GM18907 (cell line): ENCODE results near the gene DOP1A.
"Not testable (repeated sequence)": the region's sequence is repeated elsewhere in the genome, so short reads cannot be mapped to it uniquely, and the experiment has no call there.

Experiments used
- ATAC-seq: cut with Tn5 transposase; IDR thresholded peaks from one replicate; pipeline ENCODE4 v1.9.1; 2021; ENCODE audit warnings: mild to moderate bottlenecking, moderate library complexity; ENCODE audit not compliant: unreplicated experiment

Gene DOP1A

DNA sequence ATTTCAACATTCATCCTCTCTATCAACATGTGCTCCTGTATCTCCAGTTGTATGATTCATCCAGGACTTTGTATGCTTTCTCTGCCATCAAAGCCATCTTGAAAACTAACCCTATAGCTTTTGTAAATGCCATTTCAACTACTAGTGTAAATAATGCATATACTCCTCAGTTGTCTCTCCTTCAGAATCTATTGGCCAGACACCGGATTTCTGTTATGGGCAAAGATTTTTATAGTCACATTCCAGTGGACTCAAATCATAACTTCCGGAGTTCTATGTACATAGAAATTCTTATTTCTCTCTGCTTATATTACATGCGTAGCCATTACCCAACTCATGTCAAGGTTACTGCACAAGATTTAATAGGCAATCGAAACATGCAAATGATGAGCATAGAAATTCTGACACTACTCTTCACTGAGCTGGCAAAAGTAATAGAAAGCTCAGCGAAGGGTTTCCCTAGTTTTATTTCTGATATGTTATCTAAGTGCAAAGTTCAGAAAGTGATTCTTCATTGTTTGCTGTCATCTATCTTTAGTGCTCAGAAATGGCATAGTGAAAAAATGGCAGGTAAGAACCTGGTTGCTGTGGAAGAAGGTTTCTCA lies 70.7 kb downstream of the DOP1A start:
- no peak for ATAC-seq

DNA sequence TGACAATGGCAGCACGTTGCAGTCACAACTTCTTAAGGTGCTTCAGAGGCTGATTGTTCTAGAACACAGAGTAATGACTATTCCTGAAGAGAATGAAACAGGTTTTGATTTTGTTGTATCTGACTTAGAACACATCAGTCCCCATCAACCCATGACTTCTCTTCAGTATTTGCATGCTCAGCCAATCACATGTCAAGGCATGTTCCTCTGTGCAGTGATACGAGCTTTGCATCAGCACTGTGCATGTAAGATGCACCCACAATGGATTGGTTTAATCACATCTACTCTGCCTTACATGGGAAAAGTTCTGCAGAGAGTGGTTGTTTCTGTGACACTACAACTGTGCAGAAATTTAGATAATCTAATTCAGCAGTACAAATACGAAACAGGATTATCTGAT lies 71.3 kb downstream of the DOP1A start:
- no peak for ATAC-seq

DNA sequence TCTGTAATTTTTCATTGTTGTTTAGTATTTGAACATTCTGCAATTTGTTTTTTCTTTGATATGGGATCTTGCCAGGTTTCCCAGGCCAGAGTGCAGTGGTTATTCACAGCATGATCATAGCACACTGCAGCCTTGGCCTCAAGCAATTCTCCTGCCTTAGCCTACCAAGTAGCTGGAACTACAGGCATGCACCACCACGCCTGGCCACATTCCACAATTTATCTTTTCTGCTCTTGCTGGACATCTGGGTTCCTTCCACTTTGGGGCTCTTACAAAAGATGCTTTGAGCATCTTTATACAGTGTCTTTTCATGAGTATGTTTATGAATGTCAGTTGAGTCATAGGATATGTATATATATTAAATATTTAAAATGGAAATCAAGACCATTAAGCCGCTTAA lies 83.6 kb downstream of the DOP1A start:
- ATAC-seq: no peak

DNA sequence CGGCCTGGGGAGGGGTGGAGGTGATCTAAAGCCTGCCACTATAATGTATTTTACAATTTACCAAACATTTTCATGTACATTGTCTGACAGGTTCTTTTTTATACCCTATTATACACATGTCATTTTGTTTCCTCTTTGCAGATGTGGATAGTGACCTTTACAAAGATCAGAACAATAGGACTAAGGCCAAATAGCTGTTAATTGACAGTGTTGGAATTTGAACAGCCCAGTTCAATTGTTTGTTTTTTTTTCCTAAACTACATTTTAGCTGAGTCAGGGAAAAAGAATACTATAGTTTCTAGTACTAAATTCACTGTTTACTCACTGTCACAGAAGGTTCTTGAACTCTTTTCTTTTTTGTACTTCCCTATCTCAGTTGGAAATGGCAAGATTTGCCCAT lies 85.4 kb downstream of the DOP1A start:
- no peak for ATAC-seq

DNA sequence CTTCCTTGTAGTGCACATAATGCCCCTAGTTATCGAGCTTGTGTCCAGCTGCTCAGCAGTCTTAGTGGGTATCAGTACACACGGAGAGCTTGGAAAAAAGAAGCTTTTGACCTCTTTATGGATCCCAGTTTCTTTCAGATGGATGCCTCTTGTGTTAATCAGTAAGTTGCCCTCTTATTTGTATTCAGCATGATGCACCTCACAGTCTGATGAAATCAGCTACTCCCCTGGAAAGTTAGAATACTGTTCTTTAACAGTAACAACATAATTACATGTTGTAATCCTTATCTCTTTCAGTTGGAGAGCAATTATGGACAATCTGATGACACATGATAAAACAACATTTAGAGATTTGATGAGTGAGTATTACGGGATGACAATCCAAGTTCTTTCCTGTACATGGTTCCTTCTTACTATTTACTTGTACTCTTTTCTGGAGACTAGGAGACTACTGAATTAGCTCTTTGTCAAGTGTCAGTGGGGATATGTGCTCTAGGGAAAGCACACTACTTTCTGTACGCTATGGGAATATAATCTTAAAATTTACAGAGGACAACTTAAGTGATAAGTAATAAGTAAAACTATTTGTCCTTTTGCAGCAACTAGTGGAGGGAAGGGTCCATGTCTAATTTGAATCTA lies 86.5 kb downstream of the DOP1A start:
- no peak for ATAC-seq

DNA sequence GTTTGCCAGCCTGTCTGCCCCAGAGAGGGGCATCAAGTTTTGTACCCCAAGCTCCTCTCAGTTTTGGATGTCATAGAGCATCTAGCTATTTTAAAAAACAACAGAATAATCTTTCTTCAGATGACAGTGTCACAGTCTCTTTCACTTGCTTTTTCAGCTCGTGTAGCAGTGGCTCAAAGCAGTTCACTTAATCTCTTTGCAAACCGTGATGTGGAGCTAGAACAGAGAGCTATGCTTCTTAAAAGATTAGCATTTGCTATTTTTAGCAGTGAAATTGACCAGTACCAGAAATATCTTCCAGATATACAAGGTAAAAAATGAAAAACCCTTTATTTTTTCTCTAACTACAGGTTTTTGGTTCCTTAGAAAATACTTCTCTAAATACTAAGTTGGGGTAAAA lies 88.3 kb downstream of the DOP1A start:
- ATAC-seq: no peak

DNA sequence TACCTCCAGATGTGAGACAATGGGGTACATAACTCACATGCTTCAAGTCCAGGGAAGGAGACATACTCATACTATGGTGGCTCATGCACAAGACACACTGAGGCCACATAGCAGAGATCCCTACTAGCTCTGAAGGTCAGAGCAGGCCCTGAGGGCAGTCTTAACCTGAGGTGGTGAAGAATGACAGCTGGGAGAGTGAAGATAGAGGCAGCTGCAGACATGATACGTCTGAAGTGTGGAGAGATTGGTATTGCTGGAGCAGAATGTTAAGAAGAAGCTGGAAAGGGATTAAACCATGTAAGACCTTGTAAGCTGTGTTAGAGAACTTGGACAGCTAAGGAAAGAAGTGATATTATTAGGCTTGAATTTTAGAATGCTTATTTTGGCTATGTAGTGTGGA lies 92.7 kb downstream of the DOP1A start:
- no peak for ATAC-seq

DNA sequence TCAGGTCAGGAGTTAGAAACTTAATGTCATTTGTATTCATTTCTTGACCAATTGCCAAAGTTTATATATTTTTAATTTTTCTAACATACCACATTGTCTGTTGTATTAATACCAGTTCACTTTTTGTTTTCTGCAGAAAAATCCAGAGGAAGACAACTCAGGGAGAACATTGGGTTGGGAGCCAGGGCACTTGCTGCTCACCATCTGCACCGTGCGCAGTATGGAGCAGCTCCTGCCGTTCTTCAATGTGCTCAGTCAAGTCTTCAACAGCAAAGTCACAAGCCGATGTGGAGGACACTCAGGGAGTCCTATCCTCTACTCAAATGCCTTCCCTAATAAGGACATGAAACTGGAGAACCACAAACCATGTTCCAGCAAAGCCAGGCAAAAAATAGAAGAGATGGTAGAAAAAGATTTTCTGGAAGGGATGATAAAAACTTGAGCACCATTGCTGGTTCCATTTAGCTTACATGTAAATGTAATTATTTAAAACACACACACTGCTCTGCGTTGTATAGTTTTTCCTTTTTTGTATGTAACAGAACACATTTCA lies 100.3 kb downstream of the DOP1A start:
- no peak for ATAC-seq

DNA sequence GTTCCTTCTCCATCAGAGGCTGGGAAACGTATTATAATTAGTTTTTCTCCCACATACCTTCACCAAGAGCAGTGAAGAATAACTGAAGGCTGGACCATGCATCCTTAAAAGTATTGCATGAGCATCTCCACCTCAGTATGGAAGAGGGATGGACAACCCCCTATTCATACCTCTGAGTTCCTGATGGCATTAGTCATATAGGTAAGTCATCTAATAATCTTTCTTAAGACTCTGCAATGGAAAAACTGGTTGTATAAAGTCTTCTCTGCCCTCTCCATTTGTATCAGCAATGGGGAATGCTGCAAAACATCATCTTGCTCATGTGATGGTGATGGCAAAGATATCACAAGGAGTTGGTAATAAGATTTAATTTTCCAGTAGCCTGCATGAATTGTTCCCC lies 101.1 kb downstream of the DOP1A start:
- no peak for ATAC-seq

DNA sequence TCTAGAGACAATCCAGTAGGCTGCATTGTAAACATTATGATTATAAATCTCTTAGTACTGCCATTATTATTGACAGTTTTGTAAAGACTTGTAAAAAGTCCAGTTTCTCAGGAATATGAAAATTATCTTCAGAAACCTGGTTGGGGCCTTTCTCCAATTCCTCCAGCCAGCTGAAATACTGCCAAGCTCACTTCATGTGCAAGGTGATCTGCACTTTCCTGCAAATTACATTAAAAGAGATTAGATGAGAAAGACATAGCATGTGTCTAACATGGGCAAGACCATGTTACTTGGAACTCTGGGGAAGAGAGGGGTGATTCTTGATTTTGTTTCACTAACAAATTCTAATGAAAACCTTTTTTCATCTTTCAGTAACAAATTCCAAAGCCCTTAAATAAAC lies 101.6 kb downstream of the DOP1A start:
- no peak for ATAC-seq

DNA sequence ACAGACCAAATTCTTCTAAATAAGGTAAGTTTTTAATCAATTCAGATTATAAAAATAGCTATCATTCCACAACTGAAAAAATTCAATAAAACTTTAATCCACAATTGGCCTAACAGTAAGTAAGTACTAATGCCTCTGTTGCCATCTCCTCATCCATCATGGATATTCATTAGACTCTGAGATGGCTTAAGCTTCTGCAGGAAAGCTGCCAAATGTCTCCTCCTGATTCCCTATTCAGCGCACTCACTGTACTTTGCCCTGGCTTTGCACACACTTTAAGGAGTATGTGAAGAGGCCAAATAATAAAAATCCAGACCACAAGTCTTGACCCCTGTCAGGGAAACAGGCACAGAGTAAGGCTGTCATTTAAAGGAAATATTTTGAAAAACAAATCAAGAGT lies 102.0 kb downstream of the DOP1A start:
- no peak for ATAC-seq

DNA sequence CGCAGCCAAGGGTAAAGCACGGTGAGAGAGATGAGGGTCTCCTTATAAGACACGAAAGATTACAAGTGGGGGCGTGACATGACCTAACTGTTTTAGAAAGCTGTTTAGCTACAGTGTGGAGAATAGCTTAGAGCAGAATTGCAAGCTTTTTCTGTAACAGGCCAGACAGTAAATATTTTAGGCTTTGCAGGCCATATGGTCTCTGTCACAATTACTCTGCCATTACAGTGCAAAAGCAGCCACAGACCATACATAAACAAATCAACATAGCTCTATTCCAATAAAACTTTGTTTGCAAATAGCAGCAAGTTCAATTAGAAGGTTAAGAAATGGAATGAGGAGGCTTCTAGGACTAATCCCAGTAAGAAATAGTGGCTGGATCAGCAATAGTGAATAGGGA lies 108.8 kb downstream of the DOP1A start:
- no peak for ATAC-seq

DNA sequence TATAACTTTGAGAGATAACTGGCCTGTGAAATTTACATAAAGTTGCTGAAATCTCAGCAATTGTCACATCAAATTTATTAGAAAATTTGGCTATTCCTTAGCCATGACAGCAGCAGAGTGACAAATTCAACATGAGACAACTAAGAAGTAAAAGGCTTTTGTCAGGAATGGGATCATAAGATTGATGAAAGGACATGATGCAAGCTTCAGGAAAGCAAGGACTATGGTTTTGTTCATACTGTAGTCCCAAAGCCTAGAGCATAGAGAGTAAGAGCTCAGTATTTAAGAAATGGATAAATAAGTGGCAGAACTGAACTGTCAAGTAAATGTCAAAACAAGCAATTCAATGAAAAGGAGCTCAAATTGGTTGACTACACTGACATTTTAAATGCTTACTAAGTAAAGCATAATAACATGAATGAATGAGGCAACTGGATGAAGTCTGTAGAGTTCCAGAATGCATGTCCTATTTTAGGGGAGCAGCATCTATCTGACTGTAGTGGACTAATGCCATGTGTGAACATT lies 113.0 kb downstream of the DOP1A start:
- ATAC-seq: no peak

DNA sequence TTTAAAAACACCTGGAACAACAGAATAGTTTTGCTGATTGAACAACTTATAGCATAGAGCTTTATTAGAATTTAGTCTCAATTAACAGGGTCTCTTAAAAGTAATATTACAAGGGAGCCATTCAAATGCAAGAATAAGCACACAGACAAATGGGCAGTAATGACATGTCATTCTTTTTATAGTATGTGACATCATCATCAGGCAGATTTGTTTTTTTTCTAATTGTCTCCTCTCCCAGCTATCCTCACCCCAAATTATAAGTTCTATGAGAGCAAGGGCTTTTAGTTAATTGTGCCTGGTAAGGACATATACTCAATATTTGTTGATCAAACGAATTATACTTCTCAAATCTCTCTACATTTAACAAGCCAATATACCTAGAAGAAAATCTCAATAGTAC lies 114.6 kb downstream of the DOP1A start:
- ATAC-seq: no peak

DNA sequence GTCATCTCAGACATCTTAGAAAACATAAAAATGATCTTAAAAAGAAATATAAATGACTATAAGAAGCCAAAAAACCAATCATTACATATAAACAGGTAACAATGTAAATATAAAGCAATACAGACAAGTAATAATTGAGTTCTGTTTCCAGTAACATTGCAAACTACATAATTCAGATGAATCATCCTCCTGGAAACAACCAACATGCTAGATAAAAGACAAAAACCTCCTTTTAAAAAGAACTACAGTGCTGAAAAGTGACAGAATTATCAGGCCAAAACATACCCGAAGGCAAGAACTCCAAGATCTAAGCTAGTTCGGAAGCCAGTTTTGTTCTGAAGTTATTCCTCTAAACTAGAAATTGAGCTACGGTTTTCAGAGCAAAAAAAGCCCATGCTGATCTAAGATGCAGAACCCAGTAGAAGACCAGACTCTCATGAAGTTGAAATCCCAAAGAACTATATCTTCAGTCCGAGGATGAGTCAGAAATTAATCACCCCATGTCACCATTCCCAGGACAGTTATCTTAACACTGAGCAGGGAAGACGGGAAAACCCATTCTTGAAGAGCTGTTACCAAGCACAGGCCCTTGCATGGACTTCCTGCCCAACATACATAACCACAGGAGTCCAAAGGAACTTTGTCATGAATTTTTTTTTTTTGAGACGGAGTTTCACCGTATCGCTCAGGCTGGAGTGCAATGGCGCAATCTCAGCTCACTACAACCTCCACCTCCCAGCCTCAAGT lies 115.8 kb downstream of the DOP1A start:
- no peak for ATAC-seq

DNA sequence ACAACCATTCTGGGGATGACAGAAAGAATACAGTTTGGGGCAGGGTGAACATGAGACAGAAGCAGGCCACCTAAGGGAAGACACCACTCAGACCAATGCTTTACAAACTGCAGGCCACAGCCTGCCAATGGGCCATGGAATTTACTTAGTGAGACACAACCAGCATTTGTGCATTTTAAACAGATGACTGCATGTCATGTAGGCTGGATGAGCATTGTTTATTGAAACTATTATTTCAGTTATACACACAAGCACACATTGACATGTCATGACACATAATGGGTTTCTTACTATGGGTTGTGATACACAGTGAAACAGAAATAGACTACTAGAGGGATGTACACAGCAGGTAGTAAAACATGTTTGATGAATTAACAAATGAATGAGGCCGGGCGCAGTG lies 117.6 kb downstream of the DOP1A start:
- no peak for ATAC-seq

DNA sequence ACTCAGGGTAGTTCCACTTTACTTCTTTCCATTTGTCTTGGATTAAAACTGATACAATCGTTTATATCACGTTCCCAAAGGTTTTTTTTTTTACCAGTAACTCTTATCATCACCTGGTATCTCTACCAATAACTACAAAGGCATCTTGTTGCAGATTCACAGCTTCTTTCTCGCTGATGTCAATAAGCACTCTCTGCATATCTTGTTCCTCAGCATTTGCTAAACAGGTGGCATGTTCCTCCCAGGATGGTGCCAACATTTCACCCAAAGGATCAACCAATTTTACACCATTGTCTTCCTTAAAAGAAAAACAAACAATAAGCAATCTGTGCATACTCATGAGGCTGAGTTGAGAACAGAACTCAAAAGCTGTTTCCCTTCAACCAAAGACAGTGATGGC lies 121.0 kb downstream of the DOP1A start:
- no peak for ATAC-seq

DNA sequence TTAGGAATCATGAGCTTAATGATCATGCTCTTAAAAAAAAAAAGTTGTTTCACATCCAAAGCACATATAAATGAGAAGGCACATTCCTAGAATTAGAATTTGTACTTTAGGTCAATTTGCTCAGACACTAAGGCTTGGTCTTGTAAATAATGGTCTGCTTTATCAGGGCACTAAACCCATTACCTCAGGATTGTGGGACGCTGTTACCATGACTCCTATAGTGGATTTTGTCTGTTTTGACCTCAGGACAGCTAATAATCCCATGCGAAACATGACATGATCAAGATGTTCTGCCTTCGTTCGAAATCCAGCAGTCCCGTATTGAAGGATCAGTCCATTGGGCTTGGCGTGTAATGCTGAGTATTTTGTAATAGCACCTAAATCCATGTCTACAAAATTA lies 123.2 kb downstream of the DOP1A start:
- ATAC-seq: no peak

DNA sequence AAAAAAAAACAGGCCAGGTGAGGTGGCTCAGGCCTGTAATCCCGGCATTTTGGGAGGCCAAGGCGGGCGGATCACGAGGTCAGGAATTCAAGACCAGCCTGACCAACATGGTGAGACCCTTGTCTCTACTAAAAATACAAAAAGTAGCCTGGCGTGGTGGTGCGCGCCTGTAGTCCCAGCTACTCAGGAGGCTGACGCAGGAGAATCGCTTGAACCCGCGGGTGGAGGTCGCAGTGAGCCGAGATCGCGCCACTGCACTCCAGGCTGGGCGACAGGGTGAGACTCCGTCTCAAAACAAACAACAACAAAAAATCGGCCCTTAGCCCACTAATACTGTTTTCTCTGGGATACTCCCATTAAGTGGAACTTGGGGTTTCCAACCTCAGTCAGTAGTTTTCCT lies 124.5 kb downstream of the DOP1A start:
- not testable (repeated sequence) for ATAC-seq

DNA sequence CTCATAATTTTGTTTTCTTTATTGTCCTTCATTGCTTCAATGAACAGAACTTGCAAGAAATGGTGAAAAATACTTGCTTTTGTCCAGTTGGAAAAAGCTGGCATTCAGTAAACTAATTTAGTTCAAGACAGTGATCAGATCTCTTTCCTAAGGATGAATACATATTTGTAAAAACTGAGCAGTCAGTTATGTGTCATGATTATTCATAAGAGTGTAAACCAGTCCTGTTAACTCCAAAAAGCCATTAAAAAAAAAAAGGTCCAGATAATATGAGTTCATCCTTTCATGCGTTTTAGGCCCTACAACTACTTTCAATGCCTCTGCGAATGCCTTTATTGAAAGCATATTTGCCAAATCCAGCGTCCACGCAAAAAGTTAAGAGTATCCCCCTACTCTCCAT lies 125.0 kb downstream of the DOP1A start:
- no peak for ATAC-seq

DNA sequence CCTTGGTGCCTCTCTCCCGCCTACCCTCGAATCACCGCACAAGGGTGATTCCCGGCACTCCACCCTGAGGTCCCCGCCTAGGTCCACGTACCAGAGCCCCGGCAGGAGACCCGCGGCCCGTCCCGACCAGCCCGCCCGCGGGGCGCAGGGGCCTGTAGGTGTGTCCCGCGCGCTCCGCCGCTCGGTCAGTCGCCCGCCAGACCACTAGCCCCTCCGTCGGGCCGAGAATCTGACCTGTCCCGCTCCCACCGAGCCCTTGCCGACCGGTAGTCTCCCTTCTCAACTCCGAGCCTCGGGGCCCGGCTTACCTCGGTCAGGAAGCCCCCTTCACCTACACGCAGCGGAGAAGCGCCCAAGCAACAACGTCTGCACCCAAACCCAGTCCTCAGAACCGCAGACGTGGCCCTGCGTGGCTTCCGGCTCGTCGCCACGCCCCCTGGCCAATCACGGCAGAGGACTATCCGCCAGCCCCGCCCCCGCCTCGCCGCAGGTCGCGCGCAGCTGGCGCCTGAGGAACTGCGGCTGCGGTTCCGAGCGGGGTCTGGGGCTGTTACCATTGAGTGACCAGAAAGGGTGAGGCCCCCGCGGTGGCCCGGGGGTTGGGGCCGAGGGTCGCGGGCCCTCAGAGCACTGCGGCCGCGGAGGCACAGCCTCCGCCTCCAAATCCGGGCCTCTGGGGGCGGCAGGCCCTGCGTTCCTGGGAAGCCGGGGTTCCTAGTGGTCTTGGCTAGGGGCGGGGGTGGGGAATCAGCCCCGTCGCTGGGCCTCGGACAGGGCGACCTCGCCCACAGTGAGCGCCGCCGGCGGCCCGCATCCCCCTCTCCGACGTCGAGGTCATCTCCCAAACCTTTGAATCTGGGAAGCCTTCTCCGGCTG lies 125.6 kb downstream of the DOP1A start, which contains the start of the genes PGM3 and RWDD2A:
PGM3 (minus strand) TSS at position 395 of the 876 bp plus-strand sequence. CDS start 2,253 bp downstream, outside the sequence.
RWDD2A (plus strand) TSS at position 487 of the 876 bp plus-strand sequence. CDS start 1,095 bp downstream, outside the sequence.
- peak; percentile 98 for ATAC-seq
